ENCODE measurements around the gene OS9.
"Not testable (repeated sequence)": the region's sequence is repeated elsewhere in the genome, so short reads cannot be mapped to it uniquely, and the experiment has no call there.

Gene OS9

GRCh38 chr12:57695770-57696432 lies 2.0 kb downstream of the OS9 start:
- no peak for DNase-seq

- no peak for DNase-seq
Measured at GRCh38 chr12:57697076-57697475, 3.1 kb downstream of the OS9 start.

GRCh38 chr12:57698414-57698813 lies 4.5 kb downstream of the OS9 start:
- DNase-seq, result no peak

- no peak for DNase-seq
Measured at GRCh38 chr12:57700317-57700716, 6.4 kb downstream of the OS9 start.

GRCh38 chr12:57707250-57707649 lies 13.3 kb downstream of the OS9 start:
- no peak for DNase-seq

- no peak for DNase-seq
Measured at GRCh38 chr12:57708296-57708695, 14.4 kb downstream of the OS9 start.

- DNase-seq, result no peak
Measured at GRCh38 chr12:57712701-57713100, 18.8 kb downstream of the OS9 start.

- no peak for DNase-seq
Measured at GRCh38 chr12:57713209-57713608, 19.3 kb downstream of the OS9 start.

- DNase-seq, result not testable (repeated sequence)
Measured at GRCh38 chr12:57715036-57715748, 21.3 kb downstream of the OS9 start.

GRCh38 chr12:57715786-57716185 lies 21.9 kb downstream of the OS9 start:
- no peak for DNase-seq

GRCh38 chr12:57716305-57716704 lies 22.4 kb downstream of the OS9 start:
- DNase-seq, result no peak

GRCh38 chr12:57717131-57717530 lies 23.2 kb downstream of the OS9 start:
- no peak for DNase-seq

GRCh38 chr12:57717846-57718640 lies 24.1 kb downstream of the OS9 start:
- DNase-seq, result no peak

GRCh38 chr12:57718641-57719528 lies 25.0 kb downstream of the OS9 start:
- DNase-seq, result no peak

- no peak for DNase-seq
Measured at GRCh38 chr12:57719777-57720605, 26.1 kb downstream of the OS9 start.

GRCh38 chr12:57720606-57721595 lies 27.0 kb downstream of the OS9 start:
- DNase-seq, result no peak

GRCh38 chr12:57721846-57722608 lies 28.1 kb downstream of the OS9 start:
- DNase-seq, result not testable (repeated sequence)

GRCh38 chr12:57722716-57723629 lies 29.0 kb downstream of the OS9 start:
- no peak for DNase-seq

GRCh38 chr12:57723630-57723962 lies 29.7 kb downstream of the OS9 start:
- DNase-seq, result no peak
